Natural killer cell (primary cell): Measurements from ENCODE around the gene SDHAF2. TPM values are rescaled to one million over a fixed set of nuclear protein-coding genes. Genes with fewer than 3 reads are reported as not detected.

ENCODE experiments used
- ATAC-seq, 3 donors: fragments of 150-1000 bp in 2 of 3; fragments of 200-7000 bp in 1 of 3; cut with Tn5 transposase; 1 replicate in 1 of 3; 2 replicates in 2 of 3; pipeline ENCODE4 v1.10.0; 2021; ENCODE audit warnings: mild to moderate bottlenecking in 2 of 3, moderate library complexity in 2 of 3
- DNase-seq, 2 donors: peaks; one replicate each; pipeline versions ENCODE4 v3.0.0 to v3.0.0-alpha.2; 2013 to 2021; ENCODE audit warnings: mixed read lengths in 1 of 2
- H3K27ac ChIP-seq: one replicate; pipeline ENCODE4 v1.5.1; 2013; ENCODE audit warnings: mild to moderate bottlenecking, low read length
- H3K27me3 ChIP-seq: one replicate; pipeline ENCODE4 v1.6.1; 2013; ENCODE audit warnings: low read length; ENCODE audit not compliant: control insufficient read depth, insufficient read depth
- H3K36me3 ChIP-seq: one replicate; pipeline ENCODE4 v1.6.1; 2013; ENCODE audit warnings: low read length; ENCODE audit not compliant: control insufficient read depth, insufficient read depth
- H3K4me1 ChIP-seq: one replicate; pipeline ENCODE4 v1.6.1; 2013; ENCODE audit warnings: low read length; ENCODE audit not compliant: control insufficient read depth, insufficient read depth
- H3K4me3 ChIP-seq: one replicate; pipeline ENCODE4 v1.5.1; 2013; ENCODE audit warnings: low read length
- H3K9me3 ChIP-seq: one replicate; pipeline ENCODE4 v1.6.1; 2013; ENCODE audit warnings: low read length; ENCODE audit not compliant: control insufficient read depth, insufficient read depth
- H3K27ac Mint-ChIP-seq, 2 donors: one replicate each; pipeline ENCODE4 v1.8.0; 2022; ENCODE audit warnings: mild to moderate bottlenecking in 2 of 2, mixed read lengths in 2 of 2, moderate library complexity in 1 of 2
- H3K27me3 Mint-ChIP-seq, 2 donors: one replicate each; pipeline ENCODE4 v1.8.0; 2022; ENCODE audit warnings: low read depth in 2 of 2, mixed read lengths in 2 of 2
- H3K36me3 Mint-ChIP-seq: one replicate; pipeline ENCODE4 v1.8.0; 2022; ENCODE audit warnings: mixed read lengths
- H3K4me1 Mint-ChIP-seq, 2 donors: one replicate each; pipeline ENCODE4 v1.8.0; 2022; ENCODE audit warnings: mixed read lengths in 2 of 2
- H3K4me3 Mint-ChIP-seq: one replicate; pipeline ENCODE4 v1.8.0; 2022; ENCODE audit warnings: mild to moderate bottlenecking, moderate library complexity, mixed read lengths
- H3K9me3 Mint-ChIP-seq, 2 donors: one replicate each; pipeline ENCODE4 v1.8.0; 2022; ENCODE audit warnings: mixed read lengths in 2 of 2
- CTCF ChIP-seq: fragments of 200-600 bp; IDR thresholded peaks from one replicate; pipeline ENCODE4 v1.8.0; 2022; ENCODE audit warnings: antibody characterized with exemption
- WGBS: methylation state at CpG from one replicate; pipeline ENCODE4 v1.1.7; 2013; ENCODE audit warnings: missing lambda C conversion rate; ENCODE audit not compliant: insufficient coverage; 5-methylcytosine and 5-hydroxymethylcytosine counted together
- intact Hi-C: fragments of 100-400 bp; cut with micrococcal nuclease; formaldehyde crosslinking; loops from one replicate; pipeline ENCODE4 v1.14.2; 2022
- total RNA-seq, 4 donors: library from RNA; stranded (reverse); fragments of 120-200 nt in 1 of 4; gene quantifications; one replicate each; pipeline versions ENCODE4 v1.2.3 to v1.2.4, GENCODE V29; 2013 to 2022

The SDHAF2 gene
- total RNA-seq, 3 donors from 2014 or later (not counting 1 experiment from before 2014, with no cell fraction given): 40.2 to 50.4 (median 40.8) TPM

- no peak overlapping the region for H3K4me3 ChIP-seq
- H3K27me3 ChIP-seq: no peaks in the 10 kb centered on the region
- DNase-seq (no peak), ATAC-seq (no peak)
- no peaks in the 10 kb centered on the region for H3K9me3 Mint-ChIP-seq
- H3K27ac ChIP-seq: no peak overlapping the region
- no peaks in the 10 kb centered on the region for H3K4me1 ChIP-seq
- H3K4me1 Mint-ChIP-seq: peaks cover 0 to 21% of the 10 kb centered on the region in 2 donors
- intact Hi-C loops: no loop called here
- H3K27me3 Mint-ChIP-seq: no peaks in the 10 kb centered on the region
- TF ChIP-seq CTCF: no peak
- 97% methylated on average over 4 of the region's 4 CpGs for WGBS
- H3K36me3 Mint-ChIP-seq: peaks cover 9% of the 10 kb centered on the region
- no peaks in the 10 kb centered on the region for H3K9me3 ChIP-seq
- peak overlapping the region; percentile 10 to 19 for H3K27ac Mint-ChIP-seq
- H3K36me3 ChIP-seq: peaks cover 67% of the 10 kb centered on the region
- H3K4me3 Mint-ChIP-seq: no peak overlapping the region
Observed at GRCh38 chr11:61404641-61405040, 25.3 kb upstream of the SDHAF2 start.

- Histone ChIP-seq H3K27me3 (no peaks in the 10 kb centered on the region), H3K4me1 (no peaks in the 10 kb centered on the region), H3K9me3 (no peaks in the 10 kb centered on the region), H3K4me3 (no peak overlapping the region), H3K36me3 (peaks cover 75% of the 10 kb centered on the region), H3K27ac (no peak overlapping the region)
- peaks cover 13% of the 10 kb centered on the region for H3K36me3 Mint-ChIP-seq
- H3K4me1 Mint-ChIP-seq: peaks cover 0 to 24% of the 10 kb centered on the region in 2 donors
- no peaks in the 10 kb centered on the region for H3K27me3 Mint-ChIP-seq
- ATAC-seq: no peak
- no peak overlapping the region for H3K27ac Mint-ChIP-seq
- intact Hi-C loops: no loop called here
- TF ChIP-seq CTCF: no peak
- 100% methylated on average over 2 of the region's 2 CpGs for WGBS
- no peak overlapping the region for H3K4me3 Mint-ChIP-seq
- no peak for DNase-seq
- H3K9me3 Mint-ChIP-seq: no peaks in the 10 kb centered on the region
Observed at GRCh38 chr11:61406067-61406466, 23.9 kb upstream of the SDHAF2 start.

- peaks cover 81% of the 10 kb centered on the region for H3K36me3 ChIP-seq
- DNase-seq (no peak), ATAC-seq (no peak)
- intact Hi-C loops: no loop called here
- H3K4me1 ChIP-seq: no peaks in the 10 kb centered on the region
- Mint-ChIP-seq H3K4me1 (peaks cover 0 to 21% of the 10 kb centered on the region in 2 donors), H3K36me3 (peaks cover 21% of the 10 kb centered on the region), H3K27ac (no peak overlapping the region), H3K4me3 (no peak overlapping the region), H3K27me3 (no peaks in the 10 kb centered on the region), H3K9me3 (no peaks in the 10 kb centered on the region)
- no peaks in the 10 kb centered on the region for H3K27me3 ChIP-seq
- no peak for TF ChIP-seq CTCF
- no peaks in the 10 kb centered on the region for H3K9me3 ChIP-seq
- H3K4me3 ChIP-seq: no peak overlapping the region
- H3K27ac ChIP-seq: no peak overlapping the region
- WGBS: 99% methylated on average over 5 of the region's 5 CpGs
Observed at GRCh38 chr11:61406991-61407728, 22.8 kb upstream of the SDHAF2 start.

- WGBS: 88% methylated on average over 9 of the region's 9 CpGs
- peak overlapping the region in 1 of 2 donors; percentile 24 for H3K27ac Mint-ChIP-seq
- ATAC-seq (no peak), DNase-seq (no peak)
- H3K27ac ChIP-seq: no peak overlapping the region
- no peak overlapping the region for H3K4me3 Mint-ChIP-seq
- no peaks in the 10 kb centered on the region for H3K27me3 ChIP-seq
- no peaks in the 10 kb centered on the region for H3K27me3 Mint-ChIP-seq
- H3K4me1 Mint-ChIP-seq: peaks cover 5 to 15% of the 10 kb centered on the region in 2 donors
- H3K36me3 Mint-ChIP-seq: peaks cover 19% of the 10 kb centered on the region
- H3K4me3 ChIP-seq: no peak overlapping the region
- no peak for TF ChIP-seq CTCF
- no peaks in the 10 kb centered on the region for H3K9me3 Mint-ChIP-seq
- H3K36me3 ChIP-seq: peaks cover 90% of the 10 kb centered on the region
- intact Hi-C loops: no loop called here
- no peaks in the 10 kb centered on the region for H3K9me3 ChIP-seq
- H3K4me1 ChIP-seq: no peaks in the 10 kb centered on the region
Observed at GRCh38 chr11:61411589-61411988, 18.3 kb upstream of the SDHAF2 start.
